Measurements from ENCODE around the gene BORCS5. TPM values are rescaled to one million over a fixed set of nuclear protein-coding genes. Genes with fewer than 3 reads are reported as not detected.

BORCS5 gene
- polyA plus RNA-seq, 2 of the 4 experiments (the other 2 are of a cell fraction), result 5.1 to 10.2 TPM

DNA sequence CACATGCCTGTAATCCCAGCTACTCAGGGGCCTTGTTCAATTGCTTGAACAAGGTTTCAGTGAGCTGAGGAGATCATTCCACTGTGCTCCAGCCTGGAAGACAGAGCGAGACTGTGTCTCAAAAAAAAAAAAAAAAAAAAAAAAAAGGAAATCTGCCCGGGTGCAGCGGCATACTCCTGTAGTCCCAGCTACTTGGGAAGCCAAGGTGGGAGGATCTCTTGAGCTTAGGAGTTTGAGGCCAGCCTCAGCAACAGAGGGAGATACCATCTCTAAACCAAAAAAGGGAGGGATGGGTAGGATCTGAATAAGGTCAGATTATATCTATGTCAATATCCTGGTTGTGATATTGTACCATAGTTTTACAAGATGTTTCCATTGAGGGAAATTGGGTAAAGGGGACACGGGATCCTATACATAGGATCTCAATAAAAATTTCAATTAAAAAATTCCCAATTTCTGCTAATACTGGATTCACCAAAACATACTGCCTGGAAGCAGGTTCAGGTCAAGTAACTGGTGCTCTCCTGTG, 76.4 kb downstream of the BORCS5 start:
- Histone ChIP-seq H3K4me3 (no peak overlapping the region), H3K4me1 (peaks cover 68% of the 10 kb centered on the region), H3K9me3 (0 out of 3 replicates have a peak, but pooled peaks cover 3% of the 10 kb centered on the region), H3K4me2 (peak overlapping the region; percentile 53; the same call in 2 of the 3 replicates), H3K27ac (peak overlapping the region; percentile 55 to 71; a peak in 5 of 6 replicates)
- FAIRE-seq (no peak), DNase-seq (ENCODE audit: low read depth in 1 of 2, low spot score in 1 of 2) (no peak), ATAC-seq (peak in 1 of 2 experiments; percentile 37; a peak in 3 of 6 replicates)
- CTCF ChIA-PET, result interaction anchor here (1.0 kb wide), 1 partner anchor 47 kb away, joined by 3 read pairs; no protein-coding TSS in a partner anchor
- POLR2A ChIA-PET, result no interaction called here
- 84% methylated on average over 4 of the region's 4 CpGs for WGBS (ENCODE audit: missing lambda C conversion rate)
- no peak for TF ChIP-seq RNF2 (IDR thresholded peaks at IDR 0.05; ENCODE audit: borderline replicate concordance, low read depth)
- no peak for TF ChIP-seq RAD21 (conservative IDR thresholded peaks at IDR 0.05 in 1 of 2, IDR thresholded peaks at IDR 0.05 in 1 of 2)
- TF ChIP-seq MAFK (IDR thresholded peaks at IDR 0.05; ENCODE audit: partially characterized antibody), result no peak
- no peak for TF ChIP-seq TFCP2L1 (CRISPR knock-in tag; IDR thresholded peaks at IDR 0.05)
- no peak for TF ChIP-seq NFE2L2 (conservative IDR thresholded peaks at IDR 0.05; ENCODE audit: low read length)
- TF ChIP-seq, protein P1, sequence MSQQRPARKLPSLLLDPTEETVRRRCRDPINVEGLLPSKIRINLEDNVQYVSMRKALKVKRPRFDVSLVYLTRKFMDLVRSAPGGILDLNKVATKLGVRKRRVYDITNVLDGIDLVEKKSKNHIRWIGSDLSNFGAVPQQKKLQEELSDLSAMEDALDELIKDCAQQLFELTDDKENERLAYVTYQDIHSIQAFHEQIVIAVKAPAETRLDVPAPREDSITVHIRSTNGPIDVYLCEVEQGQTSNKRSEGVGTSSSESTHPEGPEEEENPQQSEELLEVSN (IDR thresholded peaks at IDR 0.05; ENCODE audit: borderline replicate concordance, low read depth), result no peak
- no peak for TF ChIP-seq ZNF302 (CRISPR knock-in tag; IDR thresholded peaks at IDR 0.05)
- TF ChIP-seq, protein P2, sequence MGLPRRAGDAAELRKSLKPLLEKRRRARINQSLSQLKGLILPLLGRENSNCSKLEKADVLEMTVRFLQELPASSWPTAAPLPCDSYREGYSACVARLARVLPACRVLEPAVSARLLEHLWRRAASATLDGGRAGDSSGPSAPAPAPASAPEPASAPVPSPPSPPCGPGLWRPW (IDR thresholded peaks at IDR 0.05), result no peak
- TF ChIP-seq, protein P3, sequence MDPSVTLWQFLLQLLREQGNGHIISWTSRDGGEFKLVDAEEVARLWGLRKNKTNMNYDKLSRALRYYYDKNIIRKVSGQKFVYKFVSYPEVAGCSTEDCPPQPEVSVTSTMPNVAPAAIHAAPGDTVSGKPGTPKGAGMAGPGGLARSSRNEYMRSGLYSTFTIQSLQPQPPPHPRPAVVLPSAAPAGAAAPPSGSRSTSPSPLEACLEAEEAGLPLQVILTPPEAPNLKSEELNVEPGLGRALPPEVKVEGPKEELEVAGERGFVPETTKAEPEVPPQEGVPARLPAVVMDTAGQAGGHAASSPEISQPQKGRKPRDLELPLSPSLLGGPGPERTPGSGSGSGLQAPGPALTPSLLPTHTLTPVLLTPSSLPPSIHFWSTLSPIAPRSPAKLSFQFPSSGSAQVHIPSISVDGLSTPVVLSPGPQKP (IDR thresholded peaks at IDR 0.05; ENCODE audit: low read depth, low read length), result no peak
- TF ChIP-seq KDM5A (IDR thresholded peaks at IDR 0.05), result no peak
- no peak for TF ChIP-seq EHMT2 (IDR thresholded peaks at IDR 0.05; ENCODE audit: low read depth)
- TF ChIP-seq ZC3H11A (IDR thresholded peaks at IDR 0.05), result no peak
- no peak for TF ChIP-seq EP300 (IDR thresholded peaks at IDR 0.05)
- TF ChIP-seq, protein P4, sequence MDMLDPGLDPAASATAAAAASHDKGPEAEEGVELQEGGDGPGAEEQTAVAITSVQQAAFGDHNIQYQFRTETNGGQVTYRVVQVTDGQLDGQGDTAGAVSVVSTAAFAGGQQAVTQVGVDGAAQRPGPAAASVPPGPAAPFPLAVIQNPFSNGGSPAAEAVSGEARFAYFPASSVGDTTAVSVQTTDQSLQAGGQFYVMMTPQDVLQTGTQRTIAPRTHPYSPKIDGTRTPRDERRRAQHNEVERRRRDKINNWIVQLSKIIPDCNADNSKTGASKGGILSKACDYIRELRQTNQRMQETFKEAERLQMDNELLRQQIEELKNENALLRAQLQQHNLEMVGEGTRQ (IDR thresholded peaks at IDR 0.05), result no peak
- TF ChIP-seq, protein P5, sequence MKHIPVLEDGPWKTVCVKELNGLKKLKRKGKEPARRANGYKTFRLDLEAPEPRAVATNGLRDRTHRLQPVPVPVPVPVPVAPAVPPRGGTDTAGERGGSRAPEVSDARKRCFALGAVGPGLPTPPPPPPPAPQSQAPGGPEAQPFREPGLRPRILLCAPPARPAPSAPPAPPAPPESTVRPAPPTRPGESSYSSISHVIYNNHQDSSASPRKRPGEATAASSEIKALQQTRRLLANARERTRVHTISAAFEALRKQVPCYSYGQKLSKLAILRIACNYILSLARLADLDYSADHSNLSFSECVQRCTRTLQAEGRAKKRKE (CRISPR knock-in tag; IDR thresholded peaks at IDR 0.05; ENCODE audit: low read depth), result no peak
- TF ChIP-seq NPAS2 (CRISPR knock-in tag; IDR thresholded peaks at IDR 0.05; ENCODE audit: borderline replicate concordance), result no peak
- no peak for TF ChIP-seq HOXB5 (CRISPR knock-in tag; IDR thresholded peaks at IDR 0.05)
- TF ChIP-seq SMC3 (IDR thresholded peaks at IDR 0.05), result no peak

DNA sequence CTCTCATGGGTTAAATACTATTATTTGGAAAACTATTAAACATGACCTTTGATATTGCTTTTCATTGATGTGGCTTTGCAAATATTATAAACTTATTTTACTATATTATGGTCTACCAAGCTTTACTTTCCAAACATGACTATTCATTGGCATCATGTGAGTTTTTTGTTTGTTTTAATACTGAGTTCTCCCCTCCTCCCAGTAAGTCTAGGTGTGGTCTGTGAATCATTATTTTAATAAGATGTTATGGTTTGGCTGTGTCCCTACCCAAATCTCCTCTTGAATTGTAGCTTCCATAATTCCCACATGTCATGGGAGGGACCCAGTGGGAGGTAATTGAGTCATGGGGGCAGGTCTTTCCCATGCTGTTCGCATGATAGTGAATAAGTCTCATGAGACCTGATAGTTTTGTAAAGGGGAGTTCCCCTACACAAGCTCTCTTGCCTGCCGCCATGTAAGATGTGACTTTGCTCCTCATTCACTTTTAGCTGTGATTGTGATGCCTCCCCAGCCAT, 80.0 kb downstream of the BORCS5 start:
- DNase-seq (ENCODE audit: low read depth in 1 of 2, low spot score in 1 of 2) (no peak), FAIRE-seq (no peak), ATAC-seq (no peak)
- ChIA-PET CTCF (interaction anchor here (0.7 to 1.2 kb wide), 2 partner anchors 39 to 79 kb away, joined by 3 to 5 read pairs; no protein-coding TSS in a partner anchor), POLR2A (no interaction called here)
- Histone ChIP-seq H3K4me3 (no peak overlapping the region), H3K27ac (peak overlapping the region in 1 of 2 experiments; percentile 23; a peak in 2 of 6 replicates), H3K4me1 (peaks cover 77% of the 10 kb centered on the region), H3K9me3 (0 out of 3 replicates have a peak, but pooled peaks cover 3% of the 10 kb centered on the region), H3K4me2 (0 out of 3 replicates have a peak overlapping the region, but pooled peaks have one; percentile 5)
- TF ChIP-seq, protein P1 (IDR thresholded peaks at IDR 0.05; ENCODE audit: borderline replicate concordance, low read depth), result no peak
- no peak for TF ChIP-seq CEBPB (IDR thresholded peaks at IDR 0.05)
- TF ChIP-seq TFCP2L1 (CRISPR knock-in tag; IDR thresholded peaks at IDR 0.05), result no peak
- TF ChIP-seq ZNF302 (CRISPR knock-in tag; IDR thresholded peaks at IDR 0.05), result no peak
- TF ChIP-seq FOSB (CRISPR knock-in tag; IDR thresholded peaks at IDR 0.05), result no peak
- no peak for TF ChIP-seq HOXA7 (CRISPR knock-in tag; IDR thresholded peaks at IDR 0.05)
- TF ChIP-seq, protein P6, sequence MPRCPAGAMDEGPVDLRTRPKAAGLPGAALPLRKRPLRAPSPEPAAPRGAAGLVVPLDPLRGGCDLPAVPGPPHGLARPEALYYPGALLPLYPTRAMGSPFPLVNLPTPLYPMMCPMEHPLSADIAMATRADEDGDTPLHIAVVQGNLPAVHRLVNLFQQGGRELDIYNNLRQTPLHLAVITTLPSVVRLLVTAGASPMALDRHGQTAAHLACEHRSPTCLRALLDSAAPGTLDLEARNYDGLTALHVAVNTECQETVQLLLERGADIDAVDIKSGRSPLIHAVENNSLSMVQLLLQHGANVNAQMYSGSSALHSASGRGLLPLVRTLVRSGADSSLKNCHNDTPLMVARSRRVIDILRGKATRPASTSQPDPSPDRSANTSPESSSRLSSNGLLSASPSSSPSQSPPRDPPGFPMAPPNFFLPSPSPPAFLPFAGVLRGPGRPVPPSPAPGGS (IDR thresholded peaks at IDR 0.05), result no peak
- no peak for TF ChIP-seq MAFK (IDR thresholded peaks at IDR 0.05; ENCODE audit: partially characterized antibody)
- no peak for TF ChIP-seq PHF8 (IDR thresholded peaks at IDR 0.05; ENCODE audit: borderline replicate concordance, low read depth)
- no peak for TF ChIP-seq CBX8 (IDR thresholded peaks at IDR 0.05)
- TF ChIP-seq POLR2AphosphoS2 (conservative IDR thresholded peaks at IDR 0.05; ENCODE audit: low read length), result no peak
- no peak for TF ChIP-seq ESRRA (IDR thresholded peaks at IDR 0.05; ENCODE audit: borderline replicate concordance, low read length)
- TF ChIP-seq, protein P7, sequence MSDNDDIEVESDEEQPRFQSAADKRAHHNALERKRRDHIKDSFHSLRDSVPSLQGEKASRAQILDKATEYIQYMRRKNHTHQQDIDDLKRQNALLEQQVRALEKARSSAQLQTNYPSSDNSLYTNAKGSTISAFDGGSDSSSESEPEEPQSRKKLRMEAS (IDR thresholded peaks at IDR 0.05), result no peak
- TF ChIP-seq MYC (IDR thresholded peaks at IDR 0.05; ENCODE audit: borderline replicate concordance, low read length), result no peak
- no peak for TF ChIP-seq HDAC2 (IDR thresholded peaks at IDR 0.05)
- TF ChIP-seq TP53 (CRISPR knock-in tag; IDR thresholded peaks at IDR 0.05), result no peak
- no peak for TF ChIP-seq ZSCAN20 (CRISPR knock-in tag; IDR thresholded peaks at IDR 0.05)
- no peak for TF ChIP-seq GATA3 (IDR thresholded peaks at IDR 0.05; ENCODE audit: borderline replicate concordance)
- 83% methylated on average over 2 of the region's 2 CpGs for WGBS (ENCODE audit: missing lambda C conversion rate)
